Stimulated activated CD4-positive, alpha-beta T cell treated with anti-CD3 and anti-CD28 coated beads, Interleukin-15, amount 100 ng/mL, for 24 hours (primary cell): ENCODE measurements around the gene PTPRM.
A peak's percentile ranks its signal among the peaks of the same experiment; 100 is the strongest.

Experiments used
- DNase-seq: peaks from one replicate; pipeline ENCODE4 v3.0.0-alpha.2; 2020

The PTPRM gene

GRCh38 chr18:8351161-8351560 is 784.0 kb downstream of the PTPRM start:
- DNase-seq, result no peak

GRCh38 chr18:8354304-8354703 is 787.2 kb downstream of the PTPRM start:
- no peak for DNase-seq

GRCh38 chr18:8356001-8356400 is 788.9 kb downstream of the PTPRM start:
- no peak for DNase-seq

GRCh38 chr18:8357320-8357719 is 790.2 kb downstream of the PTPRM start:
- no peak for DNase-seq

GRCh38 chr18:8358033-8358765 is 791.1 kb downstream of the PTPRM start:
- no peak for DNase-seq

- no peak for DNase-seq
These were observed 792.0 kb downstream of the PTPRM start for GRCh38 chr18:8359076-8359475.

- no peak for DNase-seq
These were observed 792.4 kb downstream of the PTPRM start for GRCh38 chr18:8359481-8359880.

- no peak for DNase-seq
These were observed 794.9 kb downstream of the PTPRM start for GRCh38 chr18:8361941-8362471.

GRCh38 chr18:8362863-8363262 is 795.7 kb downstream of the PTPRM start:
- no peak for DNase-seq

GRCh38 chr18:8364385-8364784 is 797.3 kb downstream of the PTPRM start:
- no peak for DNase-seq

- DNase-seq, result no peak
These were observed 797.9 kb downstream of the PTPRM start for GRCh38 chr18:8365006-8365405.

GRCh38 chr18:8365528-8365927 is 798.4 kb downstream of the PTPRM start:
- DNase-seq, result no peak

- DNase-seq, result no peak
These were observed 799.0 kb downstream of the PTPRM start for GRCh38 chr18:8366070-8366469.

GRCh38 chr18:8366656-8367055 is 799.5 kb downstream of the PTPRM start:
- DNase-seq, result no peak

- DNase-seq, result peak; percentile 45
These were observed 800.3 kb downstream of the PTPRM start for GRCh38 chr18:8367217-8367988.

GRCh38 chr18:8368512-8369217 is 801.5 kb downstream of the PTPRM start:
- no peak for DNase-seq

GRCh38 chr18:8373486-8373885 is 806.4 kb downstream of the PTPRM start:
- DNase-seq, result no peak

GRCh38 chr18:8374676-8375075 is 807.6 kb downstream of the PTPRM start:
- no peak for DNase-seq

GRCh38 chr18:8375249-8375648 is 808.1 kb downstream of the PTPRM start:
- DNase-seq, result no peak

- DNase-seq, result no peak
These were observed 809.0 kb downstream of the PTPRM start for GRCh38 chr18:8376113-8376512.

GRCh38 chr18:8379187-8379941 is 812.2 kb downstream of the PTPRM start:
- DNase-seq, result no peak

GRCh38 chr18:8380006-8380405 is 812.9 kb downstream of the PTPRM start:
- no peak for DNase-seq

- DNase-seq, result no peak
These were observed 813.8 kb downstream of the PTPRM start for GRCh38 chr18:8380926-8381325.
